GM18907 (cell line): Measurements from ENCODE around the gene ADARB2.

ENCODE experiments used
- ATAC-seq: cut with Tn5 transposase; IDR thresholded peaks from one replicate; pipeline ENCODE4 v1.9.1; 2021; ENCODE audit warnings: mild to moderate bottlenecking, moderate library complexity; ENCODE audit not compliant: unreplicated experiment

The ADARB2 gene

GRCh38 chr10:1154531-1155295 lies 582.6 kb downstream of the ADARB2 start:
- ATAC-seq, result no peak

- ATAC-seq, result no peak
Measured at GRCh38 chr10:1153805-1154351, 583.4 kb downstream of the ADARB2 start.

- ATAC-seq, result no peak
Measured at GRCh38 chr10:1153251-1153763, 584.0 kb downstream of the ADARB2 start.

- no peak for ATAC-seq
Measured at GRCh38 chr10:1152386-1153250, 584.7 kb downstream of the ADARB2 start.

- no peak for ATAC-seq
Measured at GRCh38 chr10:1151076-1152033, 586.0 kb downstream of the ADARB2 start.

GRCh38 chr10:1150638-1150955 lies 586.7 kb downstream of the ADARB2 start:
- no peak for ATAC-seq

- no peak for ATAC-seq
Measured at GRCh38 chr10:1149793-1150637, 587.3 kb downstream of the ADARB2 start.

GRCh38 chr10:1148855-1149605 lies 588.3 kb downstream of the ADARB2 start:
- ATAC-seq, result no peak

- no peak for ATAC-seq
Measured at GRCh38 chr10:1147810-1148209, 589.5 kb downstream of the ADARB2 start.

- ATAC-seq, result no peak
Measured at GRCh38 chr10:1142596-1142995, 594.7 kb downstream of the ADARB2 start.

- no peak for ATAC-seq
Measured at GRCh38 chr10:1141701-1142100, 595.6 kb downstream of the ADARB2 start.

- ATAC-seq, result no peak
Measured at GRCh38 chr10:1141261-1141660, 596.1 kb downstream of the ADARB2 start.

GRCh38 chr10:1138529-1138928 lies 598.8 kb downstream of the ADARB2 start:
- ATAC-seq, result no peak

GRCh38 chr10:1137499-1138163 lies 599.7 kb downstream of the ADARB2 start:
- no peak for ATAC-seq

- ATAC-seq, result no peak
Measured at GRCh38 chr10:1136268-1136667, 601.1 kb downstream of the ADARB2 start.

GRCh38 chr10:1134156-1134555 lies 603.2 kb downstream of the ADARB2 start:
- ATAC-seq, result no peak

- ATAC-seq, result no peak
Measured at GRCh38 chr10:1133495-1134045, 603.8 kb downstream of the ADARB2 start.

GRCh38 chr10:1132584-1132983 lies 604.7 kb downstream of the ADARB2 start:
- ATAC-seq, result no peak
